Activated T-cell treated with anti-CD3 and anti-CD28 coated beads, Interleukin-2, amount 50 U/mL, for 72 hours (primary cell): ENCODE results near the gene BPIFB6. TPM values are rescaled to one million over a fixed set of nuclear protein-coding genes. Genes with fewer than 3 reads are reported as not detected.

Experiments used
- ATAC-seq, 2 donors: fragments of 150-1000 bp; cut with Tn5 transposase; replicated peaks in 1 of 2; 2 replicates each; pipeline ENCODE4 v1.10.0; 2021; ENCODE audit warnings: moderate library complexity in 2 of 2, mild to moderate bottlenecking in 1 of 2
- DNase-seq, 2 donors: peaks; one replicate each; pipeline ENCODE4 v3.0.0; 2021 to 2022; ENCODE audit warnings: mixed read lengths in 1 of 2
- H3K27ac Mint-ChIP-seq: one replicate; pipeline ENCODE4 v1.8.0; 2022; ENCODE audit warnings: mild to moderate bottlenecking, moderate library complexity, mixed read lengths
- H3K27me3 Mint-ChIP-seq: one replicate; pipeline ENCODE4 v1.8.0; 2022; ENCODE audit warnings: low read depth, mixed read lengths
- H3K36me3 Mint-ChIP-seq, 2 donors: one replicate each; pipeline ENCODE4 v1.8.0; 2022; ENCODE audit warnings: mixed read lengths in 2 of 2, mild to moderate bottlenecking in 1 of 2; ENCODE audit not compliant: insufficient read depth in 2 of 2
- H3K4me1 Mint-ChIP-seq: one replicate; pipeline ENCODE4 v1.8.0; 2022; ENCODE audit warnings: low read depth, mixed read lengths
- H3K4me3 Mint-ChIP-seq, 2 donors: one replicate each; pipeline ENCODE4 v1.8.0; 2022; ENCODE audit warnings: mild to moderate bottlenecking in 2 of 2, mixed read lengths in 2 of 2, moderate library complexity in 2 of 2
- H3K9me3 Mint-ChIP-seq, 2 donors: one replicate each; pipeline ENCODE4 v1.8.0; 2022; ENCODE audit warnings: mixed read lengths in 2 of 2
- total RNA-seq, 2 donors: library from RNA; stranded (reverse); gene quantifications; one replicate each; pipeline ENCODE4 v1.2.3, GENCODE V29; 2022

The BPIFB6 gene
- total RNA-seq, 2 donors from 2014 or later = not detected

GRCh38 chr20:32991792-32992641, 39.4 kb upstream of the BPIFB6 start:
- Mint-ChIP-seq H3K4me1 (peaks cover 37% of the 10 kb centered on the region), H3K27ac (no peak overlapping the region), H3K4me3 (no peak overlapping the region)

GRCh38 chr20:32993496-32994050, 37.9 kb upstream of the BPIFB6 start:
- no peak for DNase-seq
- Mint-ChIP-seq H3K4me1 (peaks cover 46% of the 10 kb centered on the region), H3K4me3 (no peak overlapping the region), H3K9me3 (peaks cover 10 to 13% of the 10 kb centered on the region in 2 donors), H3K27me3 (no peaks in the 10 kb centered on the region), H3K36me3 (peaks cover 6 to 9% of the 10 kb centered on the region in 2 donors), H3K27ac (no peak overlapping the region)
- peak; percentile 15 to 27 for ATAC-seq

More at GRCh38 chr20:32991792-32992641, 39.4 kb upstream of the BPIFB6 start:
- Mint-ChIP-seq H3K9me3 (peaks cover 10 to 13% of the 10 kb centered on the region in 2 donors), H3K27me3 (no peaks in the 10 kb centered on the region), H3K36me3 (peaks cover 6 to 9% of the 10 kb centered on the region in 2 donors)
- DNase-seq = no peak
- ATAC-seq = no peak

GRCh38 chr20:32995802-32996201, 35.6 kb upstream of the BPIFB6 start:
- Mint-ChIP-seq H3K27me3 (no peaks in the 10 kb centered on the region), H3K4me3 (no peak overlapping the region), H3K4me1 (peaks cover 55% of the 10 kb centered on the region), H3K36me3 (peaks cover 6 to 9% of the 10 kb centered on the region in 2 donors), H3K9me3 (peaks cover 10 to 13% of the 10 kb centered on the region in 2 donors), H3K27ac (no peak overlapping the region)
- ATAC-seq (no peak), DNase-seq (no peak)

- Mint-ChIP-seq H3K4me1 (peaks cover 52% of the 10 kb centered on the region), H3K36me3 (peaks cover 6 to 9% of the 10 kb centered on the region in 2 donors), H3K27me3 (no peaks in the 10 kb centered on the region), H3K27ac (no peak overlapping the region), H3K4me3 (no peak overlapping the region), H3K9me3 (peaks cover 10 to 13% of the 10 kb centered on the region in 2 donors)
- DNase-seq (no peak), ATAC-seq (no peak)
Observed at GRCh38 chr20:32997431-32997830, 34.0 kb upstream of the BPIFB6 start.

GRCh38 chr20:32999603-33000250, 31.7 kb upstream of the BPIFB6 start:
- Mint-ChIP-seq H3K27me3 (no peaks in the 10 kb centered on the region), H3K4me1 (peaks cover 40% of the 10 kb centered on the region), H3K4me3 (no peak overlapping the region), H3K9me3 (peaks cover 7 to 13% of the 10 kb centered on the region in 2 donors), H3K27ac (no peak overlapping the region), H3K36me3 (peaks cover 4 to 6% of the 10 kb centered on the region in 2 donors)
- no peak for DNase-seq
- ATAC-seq = no peak

GRCh38 chr20:33000802-33001466, 30.5 kb upstream of the BPIFB6 start:
- Mint-ChIP-seq H3K36me3 (peaks cover 0 to 5% of the 10 kb centered on the region in 2 donors), H3K4me1 (peaks cover 48% of the 10 kb centered on the region), H3K27me3 (no peaks in the 10 kb centered on the region), H3K9me3 (peaks cover 6 to 9% of the 10 kb centered on the region in 2 donors), H3K4me3 (no peak overlapping the region), H3K27ac (peak overlapping the region; percentile 64)
- no peak for ATAC-seq
- DNase-seq = no peak

- Mint-ChIP-seq H3K4me3 (no peak overlapping the region), H3K27me3 (no peaks in the 10 kb centered on the region), H3K27ac (no peak overlapping the region), H3K36me3 (no peaks in the 10 kb centered on the region), H3K9me3 (peaks cover 2 to 3% of the 10 kb centered on the region in 2 donors), H3K4me1 (peaks cover 41% of the 10 kb centered on the region)
- DNase-seq (no peak), ATAC-seq (peak in 1 of 2 donors; percentile 18)
Observed at GRCh38 chr20:33002087-33002808, 29.2 kb upstream of the BPIFB6 start.

GRCh38 chr20:33004141-33004751, 27.2 kb upstream of the BPIFB6 start, which contains the start of gene SUN5:
SUN5 (minus strand) TSS chr20:33004433; CDS start chr20:33004340, 93 bp downstream.
- Mint-ChIP-seq H3K36me3 (no peaks in the 10 kb centered on the region), H3K4me1 (peaks cover 34% of the 10 kb centered on the region), H3K4me3 (no peak within 1 kb of the TSS), H3K9me3 (peaks cover 2 to 3% of the 10 kb centered on the region in 2 donors), H3K27ac (no peak within 1 kb of the TSS), H3K27me3 (no peaks in the 10 kb centered on the region)
- no peak for DNase-seq
- no peak for ATAC-seq

- H3K27ac Mint-ChIP-seq = no peak overlapping the region
- peaks cover 30% of the 10 kb centered on the region for H3K4me1 Mint-ChIP-seq
- ATAC-seq (peak in 1 of 2 donors; percentile 38), DNase-seq (peak; percentile 34 to 44)
- H3K9me3 Mint-ChIP-seq = peaks cover 2 to 3% of the 10 kb centered on the region in 2 donors
- no peak overlapping the region for H3K4me3 Mint-ChIP-seq
- H3K36me3 Mint-ChIP-seq = no peaks in the 10 kb centered on the region
- no peaks in the 10 kb centered on the region for H3K27me3 Mint-ChIP-seq
Observed at GRCh38 chr20:33005132-33005566, 26.3 kb upstream of the BPIFB6 start.

GRCh38 chr20:33005908-33006775, 25.3 kb upstream of the BPIFB6 start:
- H3K27ac Mint-ChIP-seq = no peak overlapping the region

GRCh38 chr20:33006776-33007375, 24.6 kb upstream of the BPIFB6 start:
- no peaks in the 10 kb centered on the region for H3K27me3 Mint-ChIP-seq
- H3K27ac Mint-ChIP-seq = no peak overlapping the region
- H3K4me3 Mint-ChIP-seq = no peak overlapping the region
- DNase-seq (no peak), ATAC-seq (no peak)
- peaks cover 15% of the 10 kb centered on the region for H3K4me1 Mint-ChIP-seq
- H3K36me3 Mint-ChIP-seq = no peaks in the 10 kb centered on the region
- H3K9me3 Mint-ChIP-seq = peaks cover 2 to 3% of the 10 kb centered on the region in 2 donors

More at GRCh38 chr20:33005908-33006775, 25.3 kb upstream of the BPIFB6 start:
- no peaks in the 10 kb centered on the region for H3K36me3 Mint-ChIP-seq
- no peaks in the 10 kb centered on the region for H3K27me3 Mint-ChIP-seq
- peaks cover 20% of the 10 kb centered on the region for H3K4me1 Mint-ChIP-seq
- peaks cover 2 to 3% of the 10 kb centered on the region in 2 donors for H3K9me3 Mint-ChIP-seq
- no peak overlapping the region for H3K4me3 Mint-ChIP-seq
- ATAC-seq = no peak
- no peak for DNase-seq
